Coronary artery (tissue), 2 donors: ENCODE data around the gene CCDC86.

Experiments used
- DNase-seq: peaks from one replicate; pipeline ENCODE4 v3.0.0-alpha.2; 2017; ENCODE audit warnings: low spot score
- H3K27ac ChIP-seq, 2 donors: fragments of 200-600 bp; sonication (generic); one replicate each; pipeline ENCODE4 v1.5.1; 2016 to 2019
- H3K4me3 ChIP-seq: fragments of 200-600 bp; sonication (generic); 2 replicates; pipeline ENCODE4 v1.5.1; 2016; ENCODE audit warnings: mild to moderate bottlenecking, moderate library complexity
- TF ChIP-seq, protein P1 (sequence below): fragments of 200-600 bp; sonication (generic); IDR thresholded peaks from one replicate; pipeline ENCODE4 v1.5.1; 2019; ENCODE audit warnings: antibody characterized with exemption

CCDC86 gene

DNA sequence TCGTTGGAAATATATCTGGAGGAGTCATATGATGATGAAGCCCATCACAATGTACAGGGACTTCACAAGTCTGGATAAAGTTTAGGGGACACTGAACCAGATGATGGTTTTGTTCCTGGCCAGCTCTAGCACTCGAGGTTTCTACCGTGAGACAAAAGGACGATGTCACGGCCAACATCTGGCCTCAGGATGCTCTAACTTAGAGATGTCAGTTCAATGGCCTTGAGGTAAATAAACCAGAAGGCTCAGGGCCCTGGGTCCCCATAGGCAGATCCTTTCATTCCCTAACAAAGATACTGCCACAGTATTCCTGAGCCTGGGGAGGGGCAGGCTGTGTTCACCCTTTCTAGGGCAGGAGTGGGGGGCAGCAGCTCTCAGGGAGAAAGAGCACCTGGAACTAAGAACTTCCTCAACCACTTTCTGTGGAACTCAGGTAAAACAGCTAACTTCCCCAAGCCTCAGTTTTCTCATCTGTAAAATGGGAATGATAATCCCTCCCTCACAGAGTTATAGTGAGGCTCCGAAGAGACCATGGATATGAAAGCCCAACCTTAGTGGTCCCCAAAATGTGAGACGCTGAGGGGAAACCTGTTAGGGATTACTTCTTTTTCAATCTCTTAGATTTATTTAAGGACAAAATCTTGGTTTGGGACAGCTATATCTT lies 38.5 kb upstream of the CCDC86 start:
- TF ChIP-seq, protein P1, sequence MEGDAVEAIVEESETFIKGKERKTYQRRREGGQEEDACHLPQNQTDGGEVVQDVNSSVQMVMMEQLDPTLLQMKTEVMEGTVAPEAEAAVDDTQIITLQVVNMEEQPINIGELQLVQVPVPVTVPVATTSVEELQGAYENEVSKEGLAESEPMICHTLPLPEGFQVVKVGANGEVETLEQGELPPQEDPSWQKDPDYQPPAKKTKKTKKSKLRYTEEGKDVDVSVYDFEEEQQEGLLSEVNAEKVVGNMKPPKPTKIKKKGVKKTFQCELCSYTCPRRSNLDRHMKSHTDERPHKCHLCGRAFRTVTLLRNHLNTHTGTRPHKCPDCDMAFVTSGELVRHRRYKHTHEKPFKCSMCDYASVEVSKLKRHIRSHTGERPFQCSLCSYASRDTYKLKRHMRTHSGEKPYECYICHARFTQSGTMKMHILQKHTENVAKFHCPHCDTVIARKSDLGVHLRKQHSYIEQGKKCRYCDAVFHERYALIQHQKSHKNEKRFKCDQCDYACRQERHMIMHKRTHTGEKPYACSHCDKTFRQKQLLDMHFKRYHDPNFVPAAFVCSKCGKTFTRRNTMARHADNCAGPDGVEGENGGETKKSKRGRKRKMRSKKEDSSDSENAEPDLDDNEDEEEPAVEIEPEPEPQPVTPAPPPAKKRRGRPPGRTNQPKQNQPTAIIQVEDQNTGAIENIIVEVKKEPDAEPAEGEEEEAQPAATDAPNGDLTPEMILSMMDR: no peak
- H3K27ac ChIP-seq: no peak overlapping the region
- H3K4me3 ChIP-seq: no peak overlapping the region
- no peak for DNase-seq

DNA sequence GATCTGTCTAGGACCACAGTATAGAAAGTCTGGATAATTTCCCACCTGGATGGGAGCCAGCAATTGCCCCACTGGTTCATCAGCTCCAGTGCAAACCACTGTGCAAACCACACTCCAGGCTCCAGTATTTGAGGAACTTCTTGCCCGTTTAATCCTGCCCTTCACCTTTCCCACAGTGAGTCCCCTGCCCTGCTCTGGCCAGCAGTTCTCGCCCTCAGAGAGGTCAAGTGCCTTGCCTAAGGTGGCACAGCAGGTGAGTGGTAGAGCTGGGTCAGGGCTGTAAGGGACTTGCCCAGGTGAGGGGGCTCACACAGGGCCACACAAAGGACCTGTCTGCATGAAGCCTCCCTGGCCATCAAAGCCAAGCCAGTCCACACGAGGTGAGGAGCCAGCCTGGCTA lies 32.7 kb upstream of the CCDC86 start:
- H3K27ac ChIP-seq: no peak overlapping the region
- H3K4me3 ChIP-seq: no peak overlapping the region
- no peak for DNase-seq
- TF ChIP-seq, protein P1: no peak

DNA sequence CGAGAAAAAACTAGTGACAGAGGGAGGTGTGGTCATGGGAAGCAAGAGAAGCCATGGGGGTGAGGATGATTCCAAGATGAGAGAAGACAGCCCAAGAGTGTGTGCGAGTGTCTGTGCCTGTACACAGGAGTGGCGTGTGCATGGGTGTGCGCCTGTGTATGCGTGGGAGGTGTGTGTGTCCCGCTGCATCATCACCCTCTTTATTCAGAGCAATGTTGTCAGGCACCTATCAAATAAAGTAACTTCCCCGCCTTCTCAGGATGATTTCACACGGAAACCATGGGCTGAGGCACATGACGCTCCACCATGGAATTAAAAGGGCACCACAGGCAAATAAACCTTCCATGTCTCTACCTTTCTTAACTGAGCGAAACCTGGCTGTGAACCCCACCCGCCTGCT lies 32.2 kb upstream of the CCDC86 start:
- H3K4me3 ChIP-seq: no peak overlapping the region
- no peak overlapping the region for H3K27ac ChIP-seq
- no peak for DNase-seq
- TF ChIP-seq, protein P1: no peak

DNA sequence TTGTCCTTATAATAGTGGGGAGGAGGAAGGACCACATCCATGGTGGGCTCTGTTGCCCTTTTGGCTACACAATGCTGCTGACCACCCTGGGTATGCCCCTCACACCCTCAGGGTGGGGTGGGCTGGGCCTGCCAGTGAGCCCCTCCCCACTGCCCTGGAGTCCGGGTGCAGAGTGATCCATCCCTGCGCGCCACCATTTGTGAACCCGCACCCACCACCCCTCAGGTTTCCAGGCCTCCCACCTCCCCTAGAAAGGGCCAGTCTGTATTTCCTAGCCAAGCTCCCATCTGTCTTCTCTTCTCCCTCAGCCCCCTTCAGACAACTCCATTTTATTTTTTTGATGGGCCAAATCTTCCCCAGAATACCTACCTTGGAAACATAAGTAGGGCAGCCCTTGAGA lies 31.8 kb upstream of the CCDC86 start:
- H3K27ac ChIP-seq: no peak overlapping the region
- no peak overlapping the region for H3K4me3 ChIP-seq
- DNase-seq: no peak
- TF ChIP-seq, protein P1: no peak

DNA sequence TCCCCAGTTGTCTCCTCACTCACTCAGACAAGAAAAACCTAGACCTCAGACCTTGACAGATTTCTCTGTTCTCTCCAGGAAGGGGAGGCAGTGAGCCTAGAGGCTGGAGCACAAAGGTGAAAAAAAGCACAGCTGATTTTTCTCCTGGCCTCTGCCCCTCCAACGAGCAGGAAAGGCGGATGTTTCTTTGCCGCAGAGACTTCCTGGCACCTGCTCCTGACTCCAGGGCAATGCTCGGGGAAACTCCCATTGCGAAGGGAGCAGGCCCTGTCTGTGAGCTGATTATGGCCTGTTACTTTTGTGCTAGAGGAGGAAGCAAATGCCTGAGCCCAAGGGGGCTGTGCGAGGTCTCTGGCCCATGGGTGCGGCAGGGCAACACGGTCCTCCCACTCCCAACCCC lies 31.3 kb upstream of the CCDC86 start:
- Histone ChIP-seq H3K4me3 (no peak overlapping the region), H3K27ac (no peak overlapping the region)
- TF ChIP-seq, protein P1: no peak
- no peak for DNase-seq

DNA sequence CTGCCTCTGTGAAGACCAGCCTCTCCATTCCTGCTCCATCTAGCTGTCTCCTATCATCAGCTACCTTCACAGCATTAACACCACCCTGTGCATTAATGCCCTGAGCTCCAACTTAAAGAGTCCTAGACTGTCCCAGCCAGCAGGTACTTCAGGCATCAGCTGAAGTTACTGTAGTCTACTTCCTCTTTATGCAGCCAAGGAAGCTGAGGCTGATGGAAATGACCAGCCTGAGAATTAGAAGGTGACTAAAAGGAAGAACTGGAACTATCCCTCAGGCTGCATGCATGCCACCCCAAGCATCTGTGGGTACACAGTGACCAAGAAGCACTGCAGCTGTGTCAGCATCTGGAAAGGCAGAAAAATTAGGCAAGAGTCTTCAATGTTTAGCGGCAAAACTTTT lies 28.6 kb upstream of the CCDC86 start:
- Histone ChIP-seq H3K27ac (no peak overlapping the region), H3K4me3 (no peak overlapping the region)
- no peak for DNase-seq
- TF ChIP-seq, protein P1: no peak

DNA sequence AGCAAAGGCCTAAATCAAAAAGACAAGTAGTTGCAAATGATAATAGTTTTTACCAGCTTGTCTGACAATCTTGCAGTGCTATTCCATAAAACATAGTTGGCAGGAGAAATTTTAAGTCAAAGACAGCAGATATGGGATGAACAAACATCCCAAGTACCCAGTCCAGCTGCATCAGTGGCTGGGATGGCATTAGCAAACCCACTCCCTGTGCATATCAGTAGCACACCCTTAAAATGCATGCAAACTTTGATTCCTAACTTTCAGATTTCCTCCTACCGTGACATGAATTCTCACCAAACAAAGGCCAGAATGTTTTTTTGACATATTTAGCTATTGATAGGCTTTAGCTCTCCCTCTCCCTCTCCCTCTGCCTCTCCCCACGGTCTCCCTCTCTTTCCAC lies 27.8 kb upstream of the CCDC86 start:
- H3K27ac ChIP-seq: no peak overlapping the region
- TF ChIP-seq, protein P1: no peak
- no peak overlapping the region for H3K4me3 ChIP-seq
- no peak for DNase-seq
